HG02759 (cell line): ENCODE data around the gene SOX2.

Experiments
- ATAC-seq: cut with Tn5 transposase; IDR thresholded peaks from one replicate; pipeline ENCODE4 v1.9.1; 2021; ENCODE audit warnings: mild to moderate bottlenecking, moderate library complexity; ENCODE audit not compliant: unreplicated experiment

The SOX2 gene

GRCh38 chr3:181722156-181722555 lies 10.4 kb downstream of the SOX2 start:
- ATAC-seq: no peak

GRCh38 chr3:181722766-181723425 lies 11.2 kb downstream of the SOX2 start:
- ATAC-seq: no peak

- ATAC-seq: no peak
Observed at GRCh38 chr3:181723625-181724191, 12.0 kb downstream of the SOX2 start.

- no peak for ATAC-seq
Observed at GRCh38 chr3:181724192-181724965, 12.7 kb downstream of the SOX2 start.

- ATAC-seq: no peak
Observed at GRCh38 chr3:181725131-181725731, 13.5 kb downstream of the SOX2 start.

- ATAC-seq: no peak
Observed at GRCh38 chr3:181725830-181726229, 14.1 kb downstream of the SOX2 start.

GRCh38 chr3:181726351-181727330 lies 14.9 kb downstream of the SOX2 start:
- ATAC-seq: no peak

- ATAC-seq: no peak
Observed at GRCh38 chr3:181727341-181728032, 15.8 kb downstream of the SOX2 start.

- ATAC-seq: no peak
Observed at GRCh38 chr3:181728470-181729340, 17.0 kb downstream of the SOX2 start.

GRCh38 chr3:181729341-181729869 lies 17.7 kb downstream of the SOX2 start:
- ATAC-seq: no peak

- ATAC-seq: no peak
Observed at GRCh38 chr3:181730316-181730715, 18.6 kb downstream of the SOX2 start.

- ATAC-seq: no peak
Observed at GRCh38 chr3:181730934-181731333, 19.2 kb downstream of the SOX2 start.

GRCh38 chr3:181735911-181736310 lies 24.2 kb downstream of the SOX2 start:
- ATAC-seq: no peak

GRCh38 chr3:181738551-181738950 lies 26.8 kb downstream of the SOX2 start:
- ATAC-seq: no peak

- ATAC-seq: no peak
Observed at GRCh38 chr3:181739628-181740027, 27.9 kb downstream of the SOX2 start.

- ATAC-seq: no peak
Observed at GRCh38 chr3:181741417-181741816, 29.7 kb downstream of the SOX2 start.

GRCh38 chr3:181752202-181752671 lies 40.5 kb downstream of the SOX2 start:
- ATAC-seq: no peak

- no peak for ATAC-seq
Observed at GRCh38 chr3:181753391-181753790, 41.7 kb downstream of the SOX2 start.

- no peak for ATAC-seq
Observed at GRCh38 chr3:181755959-181756358, 44.2 kb downstream of the SOX2 start.
